SU-DHL-6 (cell line): ENCODE data around the gene GPC3.

Experiments used
- H2AFZ ChIP-seq: fragments of 200-600 bp; sonication (generic); 2 replicates; pipeline ENCODE4 v1.6.1; 2014; ENCODE audit warnings: low read depth, mild to moderate bottlenecking, moderate library complexity, mixed read lengths, antibody characterized with exemption, low read length; ENCODE audit not compliant: severe bottlenecking
- H3F3A ChIP-seq: fragments of 200-600 bp; shearing (Covaris generic); 2 replicates; pipeline ENCODE4 v1.6.0; 2016; ENCODE audit warnings: antibody characterized with exemption, mild to moderate bottlenecking; ENCODE audit not compliant: insufficient read depth
- H3K27ac ChIP-seq: fragments of 200-600 bp; sonication (generic); 2 replicates; pipeline ENCODE4 v1.5.1; 2016; ENCODE audit warnings: low read depth, mild to moderate bottlenecking, low read length, moderate library complexity, mixed read lengths
- H3K27me3 ChIP-seq: fragments of 200-600 bp; sonication (generic), shearing (Covaris generic); 2 replicates; pipeline ENCODE4 v1.6.0; 2014; ENCODE audit warnings: mild to moderate bottlenecking, low read length
- H3K36me3 ChIP-seq: fragments of 200-600 bp; sonication (generic); 2 replicates; pipeline ENCODE4 v1.6.1; 2014; ENCODE audit warnings: mild to moderate bottlenecking, low read length, mixed read lengths
- H3K4me2 ChIP-seq: fragments of 300-600, 200-600 bp; shearing (Covaris generic), sonication (generic); 2 replicates; pipeline ENCODE4 v1.6.0; 2014; ENCODE audit warnings: low read length, low read depth, mild to moderate bottlenecking; ENCODE audit not compliant: poor library complexity, severe bottlenecking
- H3K4me3 ChIP-seq: fragments of 200-600 bp; sonication (generic); 2 replicates; pipeline ENCODE4 v1.5.1; 2014; ENCODE audit warnings: antibody characterized with exemption, low read length, mild to moderate bottlenecking, mixed read lengths; ENCODE audit not compliant: insufficient read depth, poor library complexity, severe bottlenecking
- H3K79me2 ChIP-seq: fragments of 200-600 bp; sonication (generic); 2 replicates; pipeline ENCODE4 v1.6.1; 2014; ENCODE audit warnings: mild to moderate bottlenecking, low read length, moderate library complexity; ENCODE audit not compliant: insufficient read depth
- H3K9ac ChIP-seq: fragments of 200-600 bp; sonication (generic); 2 replicates; pipeline ENCODE4 v1.7.0; 2014; ENCODE audit warnings: mild to moderate bottlenecking, low read length
- H3K9me2 ChIP-seq: fragments of 200-600 bp; sonication (generic); replicated peaks from 2 replicates; pipeline ENCODE4 v1.6.1; 2014; ENCODE audit warnings: low read length; ENCODE audit not compliant: insufficient read depth
- H3K9me3 ChIP-seq: fragments of 200-600 bp; sonication (generic); 2 replicates; pipeline ENCODE4 v1.6.1; 2014; ENCODE audit warnings: low read length, mixed read lengths; ENCODE audit not compliant: insufficient read depth
- H4K20me1 ChIP-seq: fragments of 200-600 bp; sonication (generic); 2 replicates; pipeline ENCODE4 v1.6.1; 2014; ENCODE audit warnings: low read depth, mild to moderate bottlenecking, antibody characterized with exemption, low read length, moderate library complexity, mixed read lengths
- CTCF ChIP-seq: fragments of 200-600 bp; sonication (generic); IDR thresholded peaks from one replicate; pipeline ENCODE4 v1.5.1; 2017; ENCODE audit warnings: antibody characterized with exemption, mild to moderate bottlenecking, low read length, moderate library complexity; ENCODE audit not compliant: insufficient read depth, poor library complexity, severe bottlenecking
- EZH2phosphoT487 ChIP-seq: fragments of 200-600 bp; sonication (generic), shearing (Covaris generic); conservative IDR thresholded peaks from 2 replicates; pipeline ENCODE4 v1.6.1; 2018; ENCODE audit warnings: mild to moderate bottlenecking, antibody characterized with exemption, low read length, moderate library complexity, mixed read lengths

GPC3 gene

GRCh38 chrX:133652185-133652584 is 333.2 kb downstream of the GPC3 start:
- no peaks in the 10 kb centered on the region for H3K79me2 ChIP-seq
- no peak overlapping the region for H3K9ac ChIP-seq
- H2AFZ ChIP-seq: no peak overlapping the region
- H3K9me3 ChIP-seq: no peaks in the 10 kb centered on the region
- H3K27ac ChIP-seq: no peak overlapping the region
- no peaks in the 10 kb centered on the region for H3K36me3 ChIP-seq
- H3K4me3 ChIP-seq: no peak overlapping the region
- H3K9me2 ChIP-seq: no peaks in the 10 kb centered on the region
- no peaks in the 10 kb centered on the region for H3K27me3 ChIP-seq
- TF ChIP-seq CTCF (no peak), EZH2phosphoT487 (no peak)
- no peaks in the 10 kb centered on the region for H4K20me1 ChIP-seq
- H3K4me2 ChIP-seq: no peak overlapping the region
- no peaks in the 10 kb centered on the region for H3F3A ChIP-seq

DNA sequence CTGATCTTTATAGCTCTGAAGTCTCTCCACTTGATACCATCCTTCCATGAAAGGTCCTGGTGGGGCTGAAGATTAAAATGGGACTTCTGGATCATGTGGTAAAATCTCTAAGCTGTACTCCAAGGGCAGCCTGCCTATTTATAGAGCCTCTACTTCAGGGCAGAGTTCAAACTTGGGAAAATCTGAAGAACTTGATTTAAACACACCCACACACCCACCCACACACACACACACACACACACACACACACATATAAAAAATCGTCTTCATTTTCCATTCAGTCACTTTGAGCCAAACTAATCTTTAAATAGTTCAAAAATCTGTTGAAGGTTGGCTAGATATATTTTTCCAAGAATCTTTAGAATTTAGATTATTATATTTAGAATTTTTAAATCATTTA is 335.2 kb downstream of the GPC3 start:
- no peak overlapping the region for H3K4me3 ChIP-seq
- H2AFZ ChIP-seq: no peak overlapping the region
- H3K27ac ChIP-seq: no peak overlapping the region
- no peaks in the 10 kb centered on the region for H3F3A ChIP-seq
- no peaks in the 10 kb centered on the region for H3K9me3 ChIP-seq
- no peaks in the 10 kb centered on the region for H4K20me1 ChIP-seq
- no peaks in the 10 kb centered on the region for H3K79me2 ChIP-seq
- H3K9me2 ChIP-seq: no peaks in the 10 kb centered on the region
- no peak overlapping the region for H3K9ac ChIP-seq
- H3K27me3 ChIP-seq: no peaks in the 10 kb centered on the region
- H3K4me2 ChIP-seq: no peak overlapping the region
- no peaks in the 10 kb centered on the region for H3K36me3 ChIP-seq
- TF ChIP-seq CTCF (no peak), EZH2phosphoT487 (no peak)

DNA sequence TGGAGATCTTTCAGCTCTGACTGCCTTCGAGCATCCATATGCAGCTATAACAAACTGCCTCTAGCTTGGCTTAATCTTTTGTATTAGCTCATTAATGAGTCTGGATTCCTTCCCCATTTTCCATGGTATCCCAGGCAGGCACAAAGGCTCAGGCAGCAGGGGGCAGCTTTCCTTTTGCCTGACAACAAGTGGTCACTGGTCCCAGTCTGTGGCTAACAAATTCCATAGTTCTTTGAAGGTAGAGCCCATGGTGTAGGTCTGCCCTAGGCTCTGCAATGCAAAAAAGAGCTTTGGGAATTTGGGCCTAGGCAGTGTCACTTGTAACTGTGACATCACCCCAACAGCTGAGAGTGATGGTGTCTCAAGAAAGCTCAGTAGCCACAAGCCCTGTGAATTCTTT is 335.7 kb downstream of the GPC3 start:
- no peak overlapping the region for H3K27ac ChIP-seq
- no peak for TF ChIP-seq EZH2phosphoT487
- no peak for TF ChIP-seq CTCF

More for the DNA sequence above, 335.7 kb downstream of the GPC3 start:
- H2AFZ ChIP-seq: no peak overlapping the region
- H3K79me2 ChIP-seq: no peaks in the 10 kb centered on the region
- no peak overlapping the region for H3K9ac ChIP-seq
- no peaks in the 10 kb centered on the region for H3F3A ChIP-seq
- no peaks in the 10 kb centered on the region for H3K27me3 ChIP-seq
- no peak overlapping the region for H3K4me2 ChIP-seq
- H4K20me1 ChIP-seq: no peaks in the 10 kb centered on the region
- H3K9me3 ChIP-seq: no peaks in the 10 kb centered on the region
- H3K4me3 ChIP-seq: no peak overlapping the region
- no peaks in the 10 kb centered on the region for H3K36me3 ChIP-seq
- H3K9me2 ChIP-seq: no peaks in the 10 kb centered on the region
